Stimulated activated CD4-positive, alpha-beta T cell treated with anti-CD3 and anti-CD28 coated beads, Interleukin-2, amount 100 ng/mL, for 48 hours (primary cell): Measurements from ENCODE around the gene DMD.

Experiments
- DNase-seq, 2 donors: peaks; one replicate each; pipeline ENCODE4 v3.0.0-alpha.2; 2020

DMD gene

DNA sequence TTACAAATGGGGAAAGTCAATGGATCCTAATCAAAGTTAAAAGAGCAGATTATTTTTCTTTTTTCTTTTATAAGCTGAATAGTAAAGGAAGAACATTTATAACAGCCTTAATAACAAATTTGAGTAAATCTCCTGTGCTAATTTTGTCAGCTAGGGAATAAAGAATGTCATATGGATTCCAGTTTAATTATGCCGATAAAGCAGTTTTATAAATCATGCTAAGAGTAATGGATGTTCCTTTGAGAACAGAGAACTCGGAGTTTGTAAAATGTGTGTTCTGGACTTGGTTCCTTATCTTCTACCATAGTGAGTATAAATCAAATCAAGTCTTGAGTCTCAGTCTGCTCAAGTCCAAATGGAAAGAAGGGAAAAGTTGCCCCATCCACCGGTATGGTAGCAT, 1959.2 kb downstream of the DMD start:
- no peak for DNase-seq

DNA sequence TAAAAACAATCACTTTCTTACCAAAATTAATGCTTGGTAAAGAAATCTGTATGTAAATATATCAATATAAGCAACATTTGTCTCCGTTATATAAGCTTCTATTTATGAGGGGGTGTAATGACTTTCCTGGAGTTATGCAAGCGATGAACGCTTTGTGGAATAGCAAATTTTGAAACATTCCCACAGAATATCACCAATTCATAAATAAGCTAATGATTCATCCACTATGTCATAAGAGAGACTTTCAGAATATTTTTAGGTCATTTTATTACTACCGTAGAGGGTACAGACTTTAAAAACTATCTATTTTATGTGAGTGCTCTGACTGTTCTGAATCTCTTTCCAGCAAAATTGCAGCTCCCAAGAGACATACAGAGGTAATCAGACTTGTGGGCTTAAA, 1960.0 kb downstream of the DMD start:
- no peak for DNase-seq

DNA sequence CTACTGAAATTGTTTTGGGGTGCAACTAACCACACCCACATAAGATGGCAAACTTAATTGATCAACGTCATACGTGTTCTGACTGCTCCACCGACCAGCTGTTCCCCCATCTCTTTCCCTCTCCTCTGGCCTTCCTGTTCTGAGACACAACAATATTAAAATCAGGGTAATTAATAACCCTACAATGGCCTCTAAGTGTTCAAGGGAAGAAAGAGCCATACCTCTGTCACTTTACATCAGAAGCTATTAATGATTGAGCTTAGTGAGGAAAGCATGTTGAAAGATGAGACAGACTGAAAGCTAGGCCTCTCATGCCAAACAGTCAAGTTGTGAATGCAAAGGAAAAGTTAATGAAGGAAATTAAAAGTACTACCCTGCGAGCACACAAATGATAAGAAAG, 1965.6 kb downstream of the DMD start:
- DNase-seq, result no peak

DNA sequence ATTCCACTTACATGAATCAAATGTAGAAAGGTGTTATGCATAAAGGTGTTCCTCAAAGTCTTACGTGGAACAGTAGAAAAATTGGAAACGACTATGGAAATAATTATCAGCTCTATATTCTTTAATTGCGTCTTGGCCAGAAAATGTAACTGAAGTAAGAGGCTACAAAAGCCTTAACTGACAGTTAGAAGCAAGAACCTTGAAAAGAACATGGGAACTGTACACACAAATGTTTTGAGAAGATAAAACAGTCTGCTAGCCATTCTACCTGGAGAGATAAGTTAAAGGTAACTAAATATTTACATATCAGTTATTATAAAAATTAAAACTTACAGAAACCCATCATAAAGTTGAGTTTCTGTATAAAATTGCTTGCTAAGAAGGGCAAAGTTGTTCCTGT, 1967.5 kb downstream of the DMD start:
- DNase-seq, result no peak

DNA sequence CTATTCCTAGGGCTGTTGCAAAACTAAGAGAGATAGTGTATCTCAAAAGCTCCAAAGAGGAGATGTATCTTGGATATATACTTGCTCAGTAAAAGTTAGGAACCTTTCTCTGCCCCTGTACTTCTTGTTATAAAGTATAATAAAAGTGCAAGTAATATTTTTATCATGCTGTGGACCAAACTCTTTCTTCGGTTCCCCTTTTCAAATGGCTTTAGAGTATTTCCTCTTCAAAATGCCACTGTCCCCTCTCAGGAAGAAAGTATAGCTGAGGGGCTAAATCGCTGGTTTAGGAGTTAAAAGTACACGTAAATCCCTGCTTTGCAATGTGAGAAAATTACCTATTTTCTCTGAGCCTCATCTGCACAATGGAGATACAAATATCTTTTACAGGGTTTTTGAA, 1970.4 kb downstream of the DMD start:
- DNase-seq, result no peak

DNA sequence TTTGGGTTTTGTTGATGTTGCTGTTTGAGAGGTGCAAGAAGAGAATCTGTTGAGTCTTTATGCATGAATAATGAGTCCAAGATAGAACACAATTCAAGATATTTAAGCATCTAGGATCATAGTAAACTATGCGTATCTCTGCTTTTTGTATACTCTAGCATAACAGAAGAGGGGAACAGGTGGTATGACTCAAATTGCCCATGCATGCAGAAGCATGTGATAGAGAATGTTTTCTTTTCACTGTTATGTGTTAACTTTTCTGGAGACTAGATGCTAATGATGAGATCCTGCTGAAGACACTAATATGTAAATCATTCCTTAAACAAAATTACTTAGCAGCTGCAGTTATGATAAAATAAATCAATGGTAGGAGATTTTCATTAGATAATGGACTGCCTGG, 1974.2 kb downstream of the DMD start:
- DNase-seq, result no peak

DNA sequence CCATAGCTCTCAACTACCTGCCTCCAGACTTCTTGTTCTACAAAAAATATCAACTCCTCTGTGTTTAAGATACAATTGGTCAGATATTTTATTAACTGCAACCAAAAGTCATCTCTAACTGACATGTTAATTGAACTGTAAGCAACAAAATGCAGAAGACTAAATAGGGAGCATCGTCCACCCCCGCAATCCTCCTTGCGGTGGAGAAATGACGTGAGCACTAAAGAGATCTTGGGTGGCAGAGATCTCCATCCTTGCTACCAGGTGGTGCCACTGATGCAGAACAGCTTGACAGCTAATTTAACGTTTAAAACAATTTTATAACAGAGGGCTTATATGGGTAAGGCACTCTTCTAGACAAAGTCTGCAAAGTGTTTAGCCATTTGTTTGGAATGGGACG, 1975.1 kb downstream of the DMD start:
- DNase-seq, result no peak

DNA sequence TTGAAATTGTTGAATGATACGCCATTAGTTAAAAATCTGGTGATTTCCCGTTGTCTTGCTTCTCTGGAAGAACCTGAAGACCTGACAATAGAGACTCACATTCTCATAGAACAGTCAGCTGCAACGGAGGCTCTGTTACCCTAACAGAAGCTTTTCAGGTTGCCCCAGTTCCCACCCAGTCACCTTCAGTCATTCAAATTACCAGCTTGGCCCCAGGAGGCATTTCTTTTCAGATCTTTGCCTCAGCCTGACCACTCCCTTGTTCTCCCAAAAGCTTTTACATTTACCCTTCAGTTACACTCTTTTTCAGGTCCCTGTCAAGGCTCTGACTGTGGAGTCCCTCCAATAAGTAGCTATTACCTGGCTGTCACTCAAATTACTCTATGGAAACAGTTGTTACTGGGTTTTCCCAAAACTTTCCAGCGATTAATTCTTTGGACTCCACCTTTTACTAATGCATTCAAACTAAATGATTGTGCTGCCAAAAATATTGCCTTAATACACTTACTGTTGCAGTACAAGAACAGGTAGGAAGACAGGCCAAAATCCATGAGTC, 1977.3 kb downstream of the DMD start:
- DNase-seq, result no peak

DNA sequence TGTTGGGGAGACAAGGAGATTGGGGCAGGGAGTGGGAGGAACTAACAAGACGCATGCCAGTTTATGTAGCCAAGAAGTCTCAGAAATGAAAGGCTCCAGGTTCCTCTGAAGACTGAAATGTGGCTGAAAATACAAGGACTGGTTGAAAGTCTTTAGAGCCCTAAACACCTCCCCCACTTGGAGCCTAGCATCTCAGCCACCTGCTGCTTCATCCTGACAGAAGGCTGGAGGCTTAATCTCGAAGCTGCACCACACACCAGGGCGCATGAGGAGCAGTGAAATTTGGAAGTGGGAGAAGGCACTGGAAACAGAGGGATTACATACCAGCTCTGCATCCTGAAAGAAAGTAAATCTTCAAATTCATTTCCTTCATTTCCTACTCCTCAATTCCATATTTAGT, 1978.8 kb downstream of the DMD start:
- DNase-seq, result no peak

DNA sequence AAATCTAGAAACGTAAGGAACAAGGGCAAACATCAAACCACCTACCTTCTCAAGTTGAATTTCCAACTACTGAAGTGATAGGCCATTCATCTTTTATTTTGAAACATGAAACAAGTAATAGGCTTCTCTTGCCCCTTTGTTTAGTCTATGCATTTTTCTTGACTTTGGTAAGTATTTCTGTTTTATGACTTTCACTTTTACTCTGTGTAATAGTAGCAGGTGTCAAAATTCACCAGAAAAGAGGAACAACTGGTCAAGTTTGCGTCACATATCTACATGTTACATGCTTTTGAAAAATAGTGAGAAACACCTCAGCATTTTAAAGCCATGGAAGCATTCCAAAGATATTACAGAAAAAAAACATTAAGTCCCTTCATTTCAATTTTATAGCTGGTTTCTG, 1982.4 kb downstream of the DMD start:
- no peak for DNase-seq

DNA sequence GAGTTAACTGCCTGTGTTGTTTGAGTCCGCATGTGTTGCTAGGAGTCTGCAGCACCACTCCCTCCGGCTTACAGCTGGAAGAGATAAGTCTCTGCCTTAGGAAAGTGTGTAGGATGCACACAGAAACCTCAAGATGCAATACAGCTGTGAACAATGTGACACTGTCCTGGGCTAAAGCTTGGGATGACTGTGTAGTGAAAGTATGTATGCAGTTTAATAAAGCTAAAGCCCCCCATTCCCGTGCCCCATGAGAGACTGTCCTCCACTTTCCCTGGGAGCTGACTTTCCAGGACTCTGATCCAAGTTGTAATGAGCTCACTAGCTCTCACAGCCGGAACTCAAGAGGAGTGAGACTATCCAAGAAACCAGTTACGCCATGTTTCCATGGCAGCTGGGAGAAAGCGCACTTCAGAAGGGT, 1982.9 kb downstream of the DMD start:
- no peak for DNase-seq

DNA sequence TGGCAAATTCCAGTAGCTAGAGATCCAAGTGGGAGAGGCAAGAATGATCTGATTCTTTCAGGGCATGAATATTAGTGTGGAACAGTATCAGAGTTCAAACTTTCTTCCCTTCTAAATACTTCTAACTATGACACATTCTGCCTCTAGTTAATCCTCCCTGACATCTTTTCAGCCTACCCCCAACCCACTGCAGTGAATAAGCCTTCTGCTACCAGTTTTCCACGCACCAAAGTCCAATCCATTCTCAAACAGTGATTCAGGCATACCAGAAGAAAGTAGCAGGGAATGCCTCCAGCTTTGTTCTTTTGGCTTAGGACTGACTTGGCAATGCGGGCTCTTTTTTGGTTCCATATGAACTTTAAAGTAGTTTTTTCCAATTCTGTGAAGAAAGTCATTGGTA, 1984.1 kb downstream of the DMD start:
- no peak for DNase-seq

DNA sequence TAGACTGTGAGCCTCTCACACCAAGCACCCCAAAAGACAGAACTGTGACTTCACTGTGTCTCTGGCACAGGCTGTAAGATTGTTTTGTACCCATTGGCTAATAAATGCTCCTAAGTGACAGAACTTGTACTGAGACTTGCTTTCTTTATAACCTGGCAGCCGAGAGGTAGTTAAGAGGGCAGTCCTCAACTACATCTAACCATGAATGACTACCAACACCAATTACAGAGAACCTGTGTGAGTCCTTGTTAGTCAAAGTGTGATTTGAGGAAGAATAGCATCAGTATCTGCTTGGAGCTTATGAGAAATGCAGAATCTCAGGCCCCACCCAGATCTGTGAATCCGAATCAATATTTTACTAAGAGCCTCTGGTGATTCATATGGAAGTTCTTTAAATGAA, 1985.5 kb downstream of the DMD start:
- DNase-seq, result no peak

DNA sequence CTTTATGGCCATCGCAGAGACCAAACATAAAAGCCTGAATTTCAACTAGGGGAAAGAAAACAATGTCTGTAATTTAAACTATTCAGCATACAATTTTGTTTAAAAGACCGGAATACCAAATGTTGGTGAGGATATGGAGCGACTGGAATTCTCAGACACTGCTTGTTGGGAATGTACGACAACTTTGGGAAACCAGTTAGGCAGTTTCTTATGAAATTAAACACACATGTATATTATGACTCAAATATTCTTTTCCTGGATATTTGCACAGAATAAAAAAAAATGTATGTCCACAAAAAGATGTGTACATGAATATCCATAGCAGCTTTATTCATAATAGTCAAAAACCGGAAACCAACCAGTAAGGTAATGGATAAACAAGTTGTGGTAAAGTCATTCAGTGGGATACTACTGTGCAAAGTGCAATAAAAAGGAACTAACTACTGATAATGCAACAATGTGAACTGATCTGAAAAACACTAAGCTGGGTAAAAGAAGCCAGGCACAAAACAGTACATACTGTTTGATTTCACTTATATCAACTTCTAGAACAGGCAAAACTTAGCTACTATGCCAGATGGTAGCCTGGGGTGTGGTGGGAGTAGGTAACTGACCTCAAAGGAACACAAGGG, 1986.9 kb downstream of the DMD start:
- DNase-seq, result no peak

DNA sequence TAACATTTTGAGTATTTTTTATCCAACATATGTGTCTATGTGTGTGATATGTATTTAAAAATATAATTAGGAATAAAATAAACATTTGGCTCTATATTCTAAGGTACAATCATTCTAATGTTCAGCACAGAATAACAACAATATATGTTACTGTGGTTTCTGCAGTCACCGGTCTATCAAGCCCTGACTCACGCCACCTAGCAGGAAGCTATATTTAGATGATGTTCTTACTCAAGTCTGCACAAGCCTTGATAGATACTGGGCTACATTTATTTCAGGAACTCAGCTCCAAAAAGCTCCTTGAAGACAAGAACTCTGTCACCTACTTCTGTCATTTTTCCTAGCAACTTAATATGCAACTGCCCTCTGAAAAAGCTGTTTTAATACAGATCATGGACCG, 1987.5 kb downstream of the DMD start:
- DNase-seq, result no peak

DNA sequence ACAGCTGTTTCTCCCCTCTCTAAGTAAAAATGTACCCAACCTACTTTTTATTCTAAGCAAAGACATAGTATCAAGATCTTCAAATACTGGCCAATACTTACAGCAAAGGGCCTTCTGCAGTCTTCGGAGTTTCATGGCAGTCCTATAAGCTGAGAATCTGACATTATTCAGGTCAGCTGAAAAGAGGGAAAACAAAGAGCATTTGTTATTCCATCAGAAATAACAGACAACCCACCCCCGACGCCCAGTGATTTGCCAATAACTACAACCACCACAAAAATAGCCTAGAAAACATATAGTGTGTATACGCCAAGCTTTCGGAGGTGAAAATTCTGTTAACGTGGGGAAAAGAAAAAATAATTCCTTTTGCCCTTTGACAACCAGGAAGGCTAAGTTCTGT, 1988.4 kb downstream of the DMD start:
- no peak for DNase-seq

DNA sequence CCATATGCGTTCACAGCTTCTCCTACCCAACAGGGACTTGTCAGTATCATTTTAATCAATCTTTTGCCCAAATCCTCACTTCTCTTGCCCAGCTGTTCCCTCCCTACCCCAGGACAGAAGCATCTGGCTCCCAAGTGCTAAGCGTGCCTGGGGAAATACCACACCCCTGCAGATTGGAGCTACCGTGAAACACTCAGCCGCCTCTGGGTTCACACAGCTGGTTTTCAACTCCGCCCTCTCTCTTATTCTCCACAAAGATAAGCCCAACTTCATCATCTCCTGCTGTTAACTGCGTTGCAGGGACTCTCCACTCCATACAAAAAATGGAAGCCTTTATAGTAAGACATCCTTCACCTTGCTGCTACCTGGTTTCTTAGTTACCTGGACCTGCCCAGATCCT, 1992.2 kb downstream of the DMD start:
- no peak for DNase-seq

DNA sequence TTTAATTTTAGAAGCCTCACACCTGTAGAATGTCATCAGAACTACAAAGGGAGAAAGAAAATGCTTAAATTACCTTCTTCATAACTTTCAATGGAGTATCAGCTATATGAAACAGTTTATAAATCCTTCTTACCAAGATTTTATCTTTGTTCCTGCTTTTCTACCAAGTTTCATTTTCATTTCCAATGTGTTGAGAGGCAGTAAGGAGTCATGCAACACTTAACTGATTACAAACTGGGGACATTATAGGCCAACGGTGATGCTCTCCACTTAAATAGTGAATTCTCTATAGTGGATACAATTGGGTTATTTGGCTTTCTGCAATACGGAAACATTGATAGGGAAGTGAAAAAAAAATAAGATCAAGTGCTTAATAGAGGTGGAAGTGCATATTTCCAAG, 1994.3 kb downstream of the DMD start:
- no peak for DNase-seq

DNA sequence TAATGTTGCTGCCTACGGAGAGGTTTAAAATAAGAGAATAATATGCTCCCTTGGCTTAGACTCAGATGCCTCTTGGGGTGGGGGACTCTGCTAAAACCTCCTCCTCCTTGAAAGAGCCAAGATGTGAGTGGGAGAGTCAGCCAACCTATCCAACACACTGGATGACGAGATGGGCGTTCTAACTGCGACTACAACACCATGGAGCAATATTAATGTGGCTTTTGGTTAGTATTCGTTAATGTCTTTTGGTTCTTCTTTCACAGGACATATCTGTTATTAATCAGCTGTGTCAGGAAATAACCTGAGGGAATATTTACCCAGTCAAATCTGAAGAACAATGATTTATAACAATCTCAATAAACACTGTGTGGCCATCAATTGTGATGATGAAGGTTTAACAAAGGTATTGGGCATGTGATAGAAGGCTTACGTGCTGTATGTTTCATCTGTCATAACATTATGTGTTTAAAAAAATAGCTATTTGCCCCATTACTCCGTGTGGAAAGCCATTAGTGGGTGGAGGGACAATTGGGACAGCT, 1996.0 kb downstream of the DMD start:
- DNase-seq, result no peak

DNA sequence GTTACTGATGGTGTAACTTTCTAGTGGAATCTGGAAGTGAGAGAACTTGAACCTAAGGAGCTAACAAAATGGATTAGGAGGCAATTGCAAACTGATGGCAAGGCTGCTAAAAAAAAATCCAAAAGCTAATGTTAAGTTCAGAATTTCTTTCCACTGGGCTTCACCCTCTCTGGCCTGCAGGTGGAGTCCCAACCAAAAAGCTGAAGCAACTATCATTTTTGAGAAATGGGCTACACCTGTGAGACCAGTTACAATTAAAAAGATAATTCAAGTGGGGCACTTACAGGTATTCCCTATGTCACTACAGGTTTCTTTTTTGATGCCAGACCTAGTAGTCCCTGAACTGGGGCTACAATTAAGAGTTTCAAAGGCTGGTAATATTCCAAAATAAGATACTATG, 1997.4 kb downstream of the DMD start:
- no peak for DNase-seq

DNA sequence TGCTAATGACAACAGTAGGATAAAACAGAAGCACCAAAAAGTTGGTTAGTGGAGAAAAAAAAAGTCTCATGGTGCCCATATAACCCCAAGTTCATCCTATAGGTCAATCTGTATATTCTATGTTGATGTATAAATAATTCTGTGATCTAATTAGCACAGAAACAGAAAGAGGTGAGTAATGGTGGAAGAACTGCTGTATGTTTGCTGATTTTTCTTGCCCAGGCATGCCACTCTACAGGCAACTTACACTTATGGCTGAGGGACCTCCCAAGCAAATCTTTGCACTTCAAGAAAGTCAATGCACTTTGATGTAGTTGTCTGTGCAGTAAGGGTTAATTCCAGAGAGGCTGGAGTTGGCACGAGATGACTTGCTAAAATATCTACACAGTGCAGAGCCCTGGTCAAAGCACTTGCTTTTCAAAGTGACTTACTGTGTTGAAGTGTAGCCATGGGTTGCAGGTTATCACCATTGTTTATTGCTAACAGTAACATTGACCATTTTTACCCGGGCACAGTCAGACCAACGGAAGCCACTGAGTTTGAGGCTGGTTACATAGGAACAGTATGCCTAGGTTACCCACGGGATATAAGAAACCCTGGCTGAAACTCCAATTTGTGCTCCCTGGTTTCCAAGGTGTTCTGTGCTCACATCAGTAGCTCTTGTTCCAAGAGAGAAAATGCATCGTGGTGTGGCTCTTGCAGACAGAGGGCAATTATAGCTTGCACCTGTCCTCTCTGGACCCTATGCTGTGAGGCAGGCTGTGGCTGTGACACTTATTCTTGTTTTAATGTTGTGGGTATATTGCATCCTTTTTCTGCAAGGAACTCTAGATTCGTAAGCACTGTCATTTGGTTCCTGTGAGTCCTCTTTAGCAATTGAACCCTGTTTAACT, 1998.2 kb downstream of the DMD start:
- DNase-seq, result no peak

DNA sequence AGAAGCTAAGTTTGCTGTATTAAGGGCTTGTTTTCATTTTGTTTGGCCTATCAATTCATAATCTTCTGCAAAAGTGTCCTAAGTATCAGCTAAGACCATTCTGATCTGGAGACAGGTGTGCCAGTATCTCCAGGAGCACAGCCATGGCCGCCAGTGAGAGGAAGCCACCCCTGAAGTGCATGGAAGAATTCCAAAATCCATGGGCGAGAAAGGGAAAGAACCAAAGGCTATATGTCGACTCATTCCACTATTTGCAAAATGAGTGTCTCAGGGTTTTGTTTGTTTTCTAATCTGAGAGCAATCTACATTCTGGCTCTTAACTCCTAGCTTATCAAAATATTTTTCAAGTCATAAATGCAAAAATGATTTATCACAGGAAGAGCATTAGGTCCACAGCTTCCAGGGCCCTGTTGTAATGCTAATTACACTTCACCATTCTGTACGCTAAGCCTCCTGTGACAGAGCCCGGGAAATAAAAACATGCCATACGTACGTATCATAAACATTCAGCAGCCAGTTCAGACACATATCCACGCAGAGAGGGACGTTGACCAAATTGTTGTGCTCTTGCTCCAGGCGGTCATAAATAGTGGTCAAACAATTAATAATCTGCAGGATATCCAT, 2002.2 kb downstream of the DMD start:
- no peak for DNase-seq

DNA sequence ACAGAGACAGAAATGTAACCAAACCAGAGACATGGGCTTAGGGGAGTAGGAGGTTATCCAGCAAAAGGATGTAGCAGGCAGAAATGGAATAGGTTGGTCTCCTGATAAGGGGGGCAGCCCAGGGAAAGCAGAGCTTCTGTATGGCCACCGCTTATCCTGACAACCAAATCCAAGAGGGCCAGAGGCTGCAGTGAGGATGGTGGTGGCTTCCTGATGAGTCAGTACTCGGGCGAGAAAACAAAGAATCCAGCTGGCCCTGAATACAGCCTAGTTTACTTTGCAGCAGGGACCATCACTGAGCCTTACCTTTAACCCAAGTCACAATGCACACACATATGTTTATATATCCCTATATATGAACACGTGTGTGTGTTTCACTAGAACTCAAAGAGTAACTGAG, 2009.8 kb downstream of the DMD start:
- no peak for DNase-seq

DNA sequence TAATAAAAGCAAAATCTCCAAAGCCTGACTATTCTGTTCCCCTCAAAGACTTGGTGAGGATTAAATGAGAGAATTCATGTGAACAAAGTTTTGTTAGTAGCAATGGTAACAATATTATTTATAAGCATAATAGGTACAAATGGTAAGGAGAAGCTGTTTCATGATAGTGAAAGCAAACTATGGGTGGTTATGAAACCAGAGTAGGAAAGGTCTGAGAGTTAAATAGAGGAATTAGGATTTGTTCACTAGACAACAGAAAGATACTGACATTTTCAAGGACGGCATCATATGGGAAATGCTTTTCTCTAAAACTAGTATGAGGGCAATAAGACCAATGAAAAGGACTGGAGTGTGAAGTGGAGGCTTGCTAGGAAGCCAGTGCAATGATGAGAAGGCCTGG, 2010.9 kb downstream of the DMD start:
- no peak for DNase-seq
